Ishikawa (cell line): ENCODE measurements around the gene GRM7.

Source experiments
- CEBPB ChIP-seq: IDR thresholded peaks from 2 replicates; pipeline ENCODE4 v1.6.1; 2012
- CREB1 ChIP-seq: IDR thresholded peaks from 2 replicates; pipeline ENCODE4 v1.6.1; 2012; ENCODE audit warnings: low read depth
- EGR1 ChIP-seq: IDR thresholded peaks from 2 replicates; pipeline ENCODE4 v1.6.1; 2012
- EP300 ChIP-seq: IDR thresholded peaks from 2 replicates; pipeline ENCODE4 v1.6.1; 2012; ENCODE audit warnings: borderline replicate concordance
- FOXM1 ChIP-seq: IDR thresholded peaks from 2 replicates; pipeline ENCODE4 v1.6.1; 2012; ENCODE audit warnings: low read depth, borderline replicate concordance
- MAX ChIP-seq: IDR thresholded peaks from 2 replicates; pipeline ENCODE4 v1.6.1; 2012
- NFIC ChIP-seq: IDR thresholded peaks from 2 replicates; pipeline ENCODE4 v1.6.1; 2012
- RAD21 ChIP-seq: IDR thresholded peaks from 2 replicates; pipeline ENCODE4 v1.6.1; 2012; ENCODE audit warnings: low read depth
- REST ChIP-seq: IDR thresholded peaks from 2 replicates; pipeline ENCODE4 v1.6.1; 2012; ENCODE audit warnings: low read depth, mild to moderate bottlenecking
- TAF1 ChIP-seq: IDR thresholded peaks from 2 replicates; pipeline ENCODE4 v1.6.1; 2012; ENCODE audit warnings: low read depth, mild to moderate bottlenecking
- TCF12 ChIP-seq: IDR thresholded peaks from 2 replicates; pipeline ENCODE4 v1.6.1; 2012; ENCODE audit warnings: low read depth
- TEAD4 ChIP-seq: IDR thresholded peaks from 2 replicates; pipeline ENCODE4 v1.6.1; 2012
- USF1 ChIP-seq: IDR thresholded peaks from 2 replicates; pipeline ENCODE4 v1.6.1; 2012
- YY1 ChIP-seq: IDR thresholded peaks from 2 replicates; pipeline ENCODE4 v1.6.1; 2012; ENCODE audit warnings: low read depth
- ZBTB7A ChIP-seq: IDR thresholded peaks from 2 replicates; pipeline ENCODE4 v1.6.1; 2012; ENCODE audit warnings: low read depth

Gene GRM7

GRCh38 chr3:7333125-7333524 is 472.2 kb downstream of the GRM7 start:
- TF ChIP-seq USF1 (no peak), MAX (no peak), EP300 (no peak), RAD21 (no peak), EGR1 (no peak), CREB1 (no peak)

- TF ChIP-seq RAD21 (no peak), CEBPB (no peak), CREB1 (no peak), TCF12 (no peak), MAX (no peak)
These were observed 479.9 kb downstream of the GRM7 start for GRCh38 chr3:7340795-7341194.

DNA sequence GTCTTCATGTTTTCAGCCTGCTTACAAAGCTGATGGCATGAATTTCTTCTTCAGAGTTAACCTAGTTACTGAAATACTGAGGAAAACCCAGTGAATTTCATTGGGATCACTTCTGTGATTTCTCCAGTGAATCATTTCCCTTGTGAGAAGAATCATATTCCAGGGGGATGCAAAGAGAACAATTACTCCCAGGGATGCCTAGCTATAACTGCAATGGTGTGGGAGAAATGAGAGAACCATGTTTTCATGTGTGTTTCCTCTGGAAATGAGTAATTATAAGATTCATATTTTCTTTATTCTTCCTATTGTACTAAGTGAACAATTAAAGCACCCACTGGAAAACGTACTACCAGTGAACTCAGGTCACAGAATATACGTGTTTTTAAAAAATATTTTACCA is 485.4 kb downstream of the GRM7 start:
- no peak for TF ChIP-seq MAX
- TF ChIP-seq FOXM1, result no peak
- no peak for TF ChIP-seq REST
- no peak for TF ChIP-seq CREB1
- TF ChIP-seq YY1, result no peak
- no peak for TF ChIP-seq TAF1
- no peak for TF ChIP-seq CEBPB
- TF ChIP-seq TCF12, result no peak
- TF ChIP-seq EGR1, result no peak
- no peak for TF ChIP-seq ZBTB7A
- no peak for TF ChIP-seq NFIC
- no peak for TF ChIP-seq TEAD4
- TF ChIP-seq USF1, result no peak
- TF ChIP-seq RAD21, result no peak
- no peak for TF ChIP-seq EP300

GRCh38 chr3:7357101-7357500 is 496.2 kb downstream of the GRM7 start:
- TF ChIP-seq YY1 (no peak), MAX (no peak), ZBTB7A (no peak), FOXM1 (no peak), TEAD4 (no peak), REST (no peak), CEBPB (no peak), EGR1 (no peak), CREB1 (no peak), RAD21 (no peak)

DNA sequence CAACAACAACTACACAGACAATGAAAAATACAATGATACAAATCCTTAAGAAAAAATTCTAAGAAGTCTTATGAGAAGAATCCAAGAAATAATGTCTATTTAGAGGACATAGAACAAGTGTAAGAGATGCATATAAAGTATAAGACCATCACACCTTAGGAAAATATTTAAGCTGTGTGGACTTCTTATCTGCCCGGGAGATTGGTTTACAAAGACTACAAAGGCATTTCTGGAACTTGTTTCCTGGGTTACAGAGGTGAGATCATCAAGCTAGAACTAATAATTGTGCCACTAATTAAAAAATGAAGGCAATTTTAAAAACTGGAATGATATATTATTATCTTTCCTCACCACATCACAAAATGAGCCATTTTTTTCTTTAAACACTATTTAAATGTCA is 507.1 kb downstream of the GRM7 start:
- TF ChIP-seq REST, result no peak
- TF ChIP-seq MAX, result no peak
- TF ChIP-seq YY1, result no peak
- no peak for TF ChIP-seq TCF12
- TF ChIP-seq TEAD4, result no peak
- TF ChIP-seq CREB1, result no peak
- TF ChIP-seq RAD21, result no peak
- no peak for TF ChIP-seq EP300
- no peak for TF ChIP-seq CEBPB
- TF ChIP-seq TAF1, result no peak
- TF ChIP-seq USF1, result no peak
- no peak for TF ChIP-seq NFIC
- TF ChIP-seq ZBTB7A, result no peak
- no peak for TF ChIP-seq EGR1
